GM20000 (cell line): ENCODE results near the gene NAALADL2.

ENCODE experiments used
- DNase-seq: peaks from one replicate; pipeline ENCODE4 v3.0.0; 2012; ENCODE audit warnings: low spot score
- TF ChIP-seq, protein P1 (sequence below): IDR thresholded peaks from 2 replicates; pipeline ENCODE4 v1.5.1; 2012; ENCODE audit warnings: mild to moderate bottlenecking, control low read depth; ENCODE audit errors: extremely low read depth, missing control alignments

The NAALADL2 gene

DNA sequence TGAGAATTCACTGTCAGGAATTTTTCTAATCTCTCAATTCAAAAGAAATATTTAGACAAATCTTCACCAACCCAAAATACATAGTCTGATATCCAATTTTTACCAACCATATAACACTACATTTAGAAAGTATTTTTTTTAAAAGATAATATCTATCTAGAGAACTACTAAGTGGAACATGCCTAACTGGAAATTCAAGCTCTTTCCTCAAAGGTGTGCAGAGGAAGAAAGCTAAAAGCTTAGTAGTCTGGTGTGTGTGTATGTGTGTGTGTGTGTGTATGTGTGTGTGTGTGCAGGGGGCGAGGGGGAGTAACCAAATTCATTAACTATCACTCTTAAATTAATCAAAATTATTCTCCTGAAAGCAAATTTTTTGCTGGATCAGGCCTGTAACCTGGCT, 797.3 kb downstream of the NAALADL2 start:
- TF ChIP-seq, protein P1, sequence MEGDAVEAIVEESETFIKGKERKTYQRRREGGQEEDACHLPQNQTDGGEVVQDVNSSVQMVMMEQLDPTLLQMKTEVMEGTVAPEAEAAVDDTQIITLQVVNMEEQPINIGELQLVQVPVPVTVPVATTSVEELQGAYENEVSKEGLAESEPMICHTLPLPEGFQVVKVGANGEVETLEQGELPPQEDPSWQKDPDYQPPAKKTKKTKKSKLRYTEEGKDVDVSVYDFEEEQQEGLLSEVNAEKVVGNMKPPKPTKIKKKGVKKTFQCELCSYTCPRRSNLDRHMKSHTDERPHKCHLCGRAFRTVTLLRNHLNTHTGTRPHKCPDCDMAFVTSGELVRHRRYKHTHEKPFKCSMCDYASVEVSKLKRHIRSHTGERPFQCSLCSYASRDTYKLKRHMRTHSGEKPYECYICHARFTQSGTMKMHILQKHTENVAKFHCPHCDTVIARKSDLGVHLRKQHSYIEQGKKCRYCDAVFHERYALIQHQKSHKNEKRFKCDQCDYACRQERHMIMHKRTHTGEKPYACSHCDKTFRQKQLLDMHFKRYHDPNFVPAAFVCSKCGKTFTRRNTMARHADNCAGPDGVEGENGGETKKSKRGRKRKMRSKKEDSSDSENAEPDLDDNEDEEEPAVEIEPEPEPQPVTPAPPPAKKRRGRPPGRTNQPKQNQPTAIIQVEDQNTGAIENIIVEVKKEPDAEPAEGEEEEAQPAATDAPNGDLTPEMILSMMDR, result no peak
- DNase-seq, result no peak

DNA sequence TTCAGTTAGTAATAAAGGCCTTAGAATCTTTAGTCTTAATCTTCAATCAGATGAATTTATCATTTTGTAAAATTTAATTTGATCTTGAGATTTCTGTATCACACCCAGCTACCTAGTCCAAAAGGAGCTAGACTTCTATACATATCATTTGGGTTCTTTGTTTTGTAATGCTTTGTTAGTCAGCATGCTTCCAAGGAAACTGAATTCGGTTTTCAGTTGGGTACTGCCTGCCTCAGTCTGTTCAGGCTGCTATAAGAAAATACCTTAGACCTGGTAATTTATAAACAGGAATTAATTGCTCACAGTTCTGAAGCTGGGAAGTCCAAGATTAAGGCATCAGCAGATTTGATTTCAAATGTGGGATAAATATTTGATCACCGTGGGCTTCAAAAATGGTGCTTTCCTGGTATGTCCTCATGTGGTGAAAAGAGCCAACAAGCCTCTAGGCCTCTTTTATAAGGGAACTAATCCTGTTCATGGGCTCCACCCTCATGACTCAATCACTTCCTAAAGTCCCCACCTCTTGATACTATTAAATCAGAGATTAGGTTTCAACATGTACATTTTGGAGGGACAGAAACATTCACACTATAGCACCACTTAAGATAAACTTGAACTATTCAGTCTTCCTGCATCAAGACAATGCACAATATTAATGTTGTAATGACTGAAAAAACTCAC, 800.7 kb downstream of the NAALADL2 start:
- TF ChIP-seq, protein P1, result no peak
- no peak for DNase-seq

- TF ChIP-seq, protein P1, result no peak
Measured at GRCh38 chr3:175662815-175663214, 803.7 kb downstream of the NAALADL2 start.

GRCh38 chr3:175664911-175665310, 805.8 kb downstream of the NAALADL2 start:
- TF ChIP-seq, protein P1, result no peak
- DNase-seq, result no peak

More at GRCh38 chr3:175662815-175663214, 803.7 kb downstream of the NAALADL2 start:
- DNase-seq, result no peak

- DNase-seq, result no peak
- TF ChIP-seq, protein P1, result no peak
Measured at GRCh38 chr3:175668300-175668699, 809.2 kb downstream of the NAALADL2 start.

- DNase-seq, result no peak
- TF ChIP-seq, protein P1, result no peak
Measured at GRCh38 chr3:175670557-175670956, 811.4 kb downstream of the NAALADL2 start.

GRCh38 chr3:175672119-175672689, 813.1 kb downstream of the NAALADL2 start:
- TF ChIP-seq, protein P1, result no peak
- no peak for DNase-seq
